MG63 (cell line): Measurements from ENCODE around the gene MYOCD. TPM values are rescaled to one million over a fixed set of nuclear protein-coding genes. Genes with fewer than 3 reads are reported as not detected.

Source experiments
- DNase-seq: peaks from one replicate; pipeline ENCODE4 v3.0.0-alpha.2; 2020
- H3K27me3 ChIP-seq: fragments of 250-450 bp; sonication (Bioruptor Pico); 2 replicates; pipeline ENCODE4 v1.5.1; 2020; ENCODE audit warnings: mild to moderate bottlenecking, moderate library complexity
- H3K36me3 ChIP-seq: fragments of 250-450 bp; sonication (Bioruptor Pico); 2 replicates; pipeline ENCODE4 v1.5.1; 2020; ENCODE audit warnings: mild to moderate bottlenecking, moderate library complexity
- H3K4me3 ChIP-seq: fragments of 250-450 bp; sonication (Bioruptor Pico); 2 replicates; pipeline ENCODE4 v1.5.1; 2020; ENCODE audit warnings: mild to moderate bottlenecking, moderate library complexity
- H3K9me3 ChIP-seq: fragments of 250-450 bp; sonication (Bioruptor Pico); 2 replicates; pipeline ENCODE4 v1.5.1; 2020; ENCODE audit warnings: mild to moderate bottlenecking, moderate library complexity
- total RNA-seq: library from RNA; depleted of rRNA; stranded (reverse); fragments of >200 nt; shearing (Covaris generic); gene quantifications from 2 replicates; pipeline ENCODE4 v1.2.3, GENCODE V29; 2014; ENCODE audit warnings: low replicate concordance

MYOCD gene
- total RNA-seq, 1 experiment from 2014 or later = not detected

GRCh38 chr17:12727076-12727760 lies 61.5 kb downstream of the MYOCD start:
- DNase-seq = peak; percentile 50
- Histone ChIP-seq H3K27me3 (no peaks in the 10 kb centered on the region), H3K4me3 (no peak overlapping the region), H3K36me3 (no peaks in the 10 kb centered on the region), H3K9me3 (no peaks in the 10 kb centered on the region)

GRCh38 chr17:12727881-12728280 lies 62.2 kb downstream of the MYOCD start:
- Histone ChIP-seq H3K4me3 (no peak overlapping the region), H3K36me3 (no peaks in the 10 kb centered on the region), H3K27me3 (no peaks in the 10 kb centered on the region), H3K9me3 (no peaks in the 10 kb centered on the region)
- DNase-seq = no peak

DNA sequence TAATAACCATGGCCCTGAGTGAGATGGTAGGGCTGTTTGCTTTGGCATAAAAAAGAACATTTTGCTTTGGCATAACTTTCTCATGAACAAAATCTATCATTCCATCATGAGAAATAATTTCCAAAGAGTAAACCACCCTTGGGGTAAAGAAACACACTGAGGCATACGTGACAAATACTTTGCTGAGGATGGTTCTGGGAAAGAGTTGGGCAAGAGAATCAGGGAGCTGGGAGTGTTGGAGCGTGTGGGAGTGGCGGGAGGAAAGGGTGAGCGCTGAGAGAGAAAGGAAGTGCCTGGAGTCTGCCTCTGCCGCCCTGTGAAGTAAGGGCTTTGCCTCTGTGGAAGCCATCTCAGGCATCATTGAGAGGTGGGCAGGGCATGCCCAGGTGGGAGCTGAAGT lies 63.4 kb downstream of the MYOCD start:
- DNase-seq = peak; percentile 22

GRCh38 chr17:12730421-12730820 lies 64.7 kb downstream of the MYOCD start:
- no peak for DNase-seq

More for the DNA sequence above, 63.4 kb downstream of the MYOCD start:
- no peak overlapping the region for H3K4me3 ChIP-seq
- H3K36me3 ChIP-seq = no peaks in the 10 kb centered on the region
- no peaks in the 10 kb centered on the region for H3K27me3 ChIP-seq
- no peaks in the 10 kb centered on the region for H3K9me3 ChIP-seq

GRCh38 chr17:12730931-12731521 lies 65.3 kb downstream of the MYOCD start:
- no peaks in the 10 kb centered on the region for H3K9me3 ChIP-seq
- H3K36me3 ChIP-seq = no peaks in the 10 kb centered on the region
- no peak overlapping the region for H3K4me3 ChIP-seq
- peak; percentile 88 for DNase-seq
- H3K27me3 ChIP-seq = no peaks in the 10 kb centered on the region

More at GRCh38 chr17:12730421-12730820, 64.7 kb downstream of the MYOCD start:
- Histone ChIP-seq H3K27me3 (no peaks in the 10 kb centered on the region), H3K4me3 (no peak overlapping the region), H3K9me3 (no peaks in the 10 kb centered on the region), H3K36me3 (no peaks in the 10 kb centered on the region)

- Histone ChIP-seq H3K4me3 (no peak overlapping the region), H3K27me3 (no peaks in the 10 kb centered on the region), H3K36me3 (no peaks in the 10 kb centered on the region), H3K9me3 (no peaks in the 10 kb centered on the region)
- no peak for DNase-seq
Measured at GRCh38 chr17:12731839-12732238, 66.1 kb downstream of the MYOCD start.

GRCh38 chr17:12732366-12732765 lies 66.7 kb downstream of the MYOCD start:
- no peaks in the 10 kb centered on the region for H3K9me3 ChIP-seq
- H3K27me3 ChIP-seq = no peaks in the 10 kb centered on the region
- DNase-seq = no peak
- no peaks in the 10 kb centered on the region for H3K36me3 ChIP-seq
- no peak overlapping the region for H3K4me3 ChIP-seq

DNA sequence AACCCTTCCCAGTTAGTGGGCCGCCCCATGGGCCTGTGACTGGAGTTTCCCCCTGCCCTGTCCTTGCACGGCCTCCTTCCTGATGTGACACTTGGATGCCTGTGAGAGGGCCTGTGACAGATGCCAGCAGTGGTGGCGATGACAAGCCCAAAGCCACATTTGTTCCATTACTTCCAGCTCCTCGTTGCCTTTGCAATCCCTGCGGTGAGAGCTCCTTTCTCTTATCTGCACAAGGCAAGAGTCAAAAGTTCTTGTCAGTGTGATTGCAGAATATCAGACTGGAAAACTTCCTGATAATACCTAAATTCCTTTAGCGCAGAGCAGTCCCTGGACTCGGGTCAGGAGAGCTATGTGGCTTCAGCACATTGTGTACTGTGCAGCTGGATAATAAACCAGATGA lies 69.2 kb downstream of the MYOCD start:
- H3K9me3 ChIP-seq = no peaks in the 10 kb centered on the region
- no peaks in the 10 kb centered on the region for H3K36me3 ChIP-seq
- H3K27me3 ChIP-seq = no peaks in the 10 kb centered on the region
- no peak for DNase-seq
- no peak overlapping the region for H3K4me3 ChIP-seq

DNA sequence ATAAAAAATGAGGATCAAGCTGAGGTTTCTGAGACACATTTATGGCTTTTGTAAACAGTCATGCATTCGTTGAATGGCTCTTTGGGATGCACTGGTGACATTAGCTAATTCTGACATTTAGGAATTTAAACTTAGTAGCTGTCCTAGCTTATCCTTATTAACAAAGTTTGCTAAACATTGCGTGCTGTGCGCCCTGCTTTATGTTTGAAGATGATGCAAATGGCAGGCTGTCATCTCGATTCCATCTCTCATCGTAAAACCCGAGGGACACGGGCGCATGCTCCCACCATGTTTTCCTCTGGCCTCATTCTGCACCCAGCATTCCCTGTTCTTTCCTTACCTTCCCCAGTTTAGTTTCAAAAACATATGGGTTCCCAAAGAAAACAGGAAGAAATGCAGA lies 69.8 kb downstream of the MYOCD start:
- Histone ChIP-seq H3K36me3 (no peaks in the 10 kb centered on the region), H3K27me3 (no peaks in the 10 kb centered on the region), H3K9me3 (no peaks in the 10 kb centered on the region), H3K4me3 (no peak overlapping the region)
- no peak for DNase-seq

- Histone ChIP-seq H3K27me3 (no peaks in the 10 kb centered on the region), H3K9me3 (no peaks in the 10 kb centered on the region), H3K4me3 (no peak overlapping the region), H3K36me3 (no peaks in the 10 kb centered on the region)
- no peak for DNase-seq
Measured at GRCh38 chr17:12736526-12736925, 70.8 kb downstream of the MYOCD start.

DNA sequence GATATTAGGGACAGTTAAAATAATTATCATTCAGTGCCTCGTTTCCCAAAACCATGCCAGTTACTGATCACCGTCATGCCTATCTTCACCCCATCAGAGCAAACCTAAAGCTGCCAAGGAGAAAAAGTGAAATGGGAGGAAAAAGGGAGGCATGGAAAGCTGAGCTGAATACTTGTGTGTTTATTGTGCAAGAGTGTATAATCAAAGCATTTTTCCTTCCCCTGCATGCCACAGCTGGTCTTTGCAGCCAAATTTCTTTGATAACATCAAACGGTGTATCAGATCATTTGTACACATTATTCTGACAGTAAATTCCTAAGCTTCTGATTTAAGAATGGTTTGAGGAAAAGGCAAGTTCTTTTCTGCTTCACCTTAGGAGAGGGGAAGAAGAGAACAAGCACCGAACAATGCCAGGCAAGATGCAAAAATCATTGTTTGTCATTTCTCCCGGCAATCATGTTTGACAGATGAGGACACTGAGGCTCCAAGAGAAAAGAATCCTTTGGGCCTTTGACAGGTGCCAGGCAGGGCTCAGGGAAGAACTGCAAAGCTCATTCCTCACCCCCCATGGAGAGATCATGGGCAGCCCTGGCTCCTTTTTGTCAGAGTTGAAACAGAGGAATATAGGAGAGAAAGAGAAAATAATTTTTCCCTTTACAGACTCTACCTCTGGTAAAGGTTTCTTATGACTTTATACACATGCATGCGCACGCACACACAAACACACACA lies 72.2 kb downstream of the MYOCD start:
- no peak overlapping the region for H3K4me3 ChIP-seq
- DNase-seq = no peak
- H3K36me3 ChIP-seq = no peaks in the 10 kb centered on the region
- H3K27me3 ChIP-seq = no peaks in the 10 kb centered on the region
- H3K9me3 ChIP-seq = no peaks in the 10 kb centered on the region

DNA sequence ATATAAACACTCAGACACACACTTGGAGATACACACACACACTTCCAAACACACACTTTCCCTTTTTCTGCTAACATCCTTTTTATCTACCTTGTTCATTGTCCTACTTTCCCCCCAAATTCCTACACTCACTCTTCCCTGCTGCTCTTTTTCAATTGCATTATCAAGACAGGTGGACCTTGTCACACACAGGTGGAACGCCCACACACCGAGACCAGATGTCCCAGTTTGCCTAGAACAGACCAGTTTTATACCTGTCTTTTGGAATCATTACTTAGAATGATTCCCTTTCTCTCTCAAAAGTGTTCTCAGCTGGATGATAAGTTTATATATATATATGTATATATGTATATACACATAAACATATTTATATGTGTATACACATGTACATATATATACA lies 72.9 kb downstream of the MYOCD start:
- H3K4me3 ChIP-seq = no peak overlapping the region
- no peak for DNase-seq
- no peaks in the 10 kb centered on the region for H3K9me3 ChIP-seq
- no peaks in the 10 kb centered on the region for H3K27me3 ChIP-seq
- H3K36me3 ChIP-seq = no peaks in the 10 kb centered on the region

DNA sequence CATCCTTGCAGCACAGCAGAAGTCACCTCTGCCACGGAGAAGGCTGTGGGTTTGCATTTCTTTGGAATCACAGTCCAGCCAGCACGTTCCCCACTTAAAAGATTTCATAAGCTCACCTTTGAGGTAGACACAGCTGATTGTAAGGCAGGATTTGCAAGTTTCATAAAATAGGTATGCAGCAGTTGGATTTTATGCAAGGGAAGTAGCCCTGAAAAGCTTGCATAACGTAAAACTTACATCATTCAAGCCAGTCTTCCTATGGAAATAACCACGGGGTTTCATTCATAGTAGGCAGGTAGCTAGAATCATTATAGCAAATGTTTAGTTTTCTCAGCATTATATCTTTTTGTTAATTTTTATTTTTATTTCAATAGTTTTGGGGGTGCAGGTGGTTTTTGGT lies 73.8 kb downstream of the MYOCD start:
- no peak overlapping the region for H3K4me3 ChIP-seq
- DNase-seq = no peak
- no peaks in the 10 kb centered on the region for H3K27me3 ChIP-seq
- no peaks in the 10 kb centered on the region for H3K36me3 ChIP-seq
- H3K9me3 ChIP-seq = no peaks in the 10 kb centered on the region

DNA sequence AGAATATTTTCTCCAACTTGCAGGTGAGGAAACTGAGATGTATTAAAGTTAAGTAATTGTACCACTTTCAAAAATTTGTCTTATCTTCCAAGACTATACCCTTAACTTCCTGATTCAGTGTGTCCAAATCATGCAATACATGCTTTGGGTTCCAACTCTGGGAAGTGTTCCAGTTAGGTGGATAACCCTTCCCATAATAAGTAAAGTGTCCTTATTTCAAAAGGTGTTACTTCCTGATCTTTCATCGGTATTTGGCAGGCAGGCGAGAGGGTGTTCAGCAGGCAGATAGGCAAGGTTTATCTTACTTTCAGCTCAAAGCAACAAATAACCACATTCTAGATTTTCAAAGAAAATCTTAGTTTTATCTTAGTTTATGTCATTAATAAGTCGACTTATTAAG lies 77.4 kb downstream of the MYOCD start:
- H3K27me3 ChIP-seq = no peaks in the 10 kb centered on the region
- DNase-seq = no peak
- no peaks in the 10 kb centered on the region for H3K9me3 ChIP-seq
- no peaks in the 10 kb centered on the region for H3K36me3 ChIP-seq
- no peak overlapping the region for H3K4me3 ChIP-seq

DNA sequence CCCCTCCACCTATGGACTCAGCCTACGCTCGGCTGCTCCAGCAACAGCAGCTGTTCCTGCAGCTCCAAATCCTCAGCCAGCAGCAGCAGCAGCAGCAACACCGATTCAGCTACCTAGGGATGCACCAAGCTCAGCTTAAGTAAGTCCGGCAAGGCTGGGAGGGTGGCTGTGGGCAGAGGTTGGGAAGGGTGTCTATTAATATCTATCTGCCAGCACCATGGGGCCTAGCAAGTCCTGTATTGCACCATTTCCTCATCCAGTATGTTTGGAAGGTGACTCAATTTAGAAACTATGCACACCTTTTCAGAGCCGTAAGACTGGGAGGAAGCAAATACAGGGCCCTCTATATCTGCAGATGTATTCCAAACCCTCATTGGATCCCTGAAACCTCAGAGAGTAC lies 78.6 kb downstream of the MYOCD start:
- no peaks in the 10 kb centered on the region for H3K9me3 ChIP-seq
- no peak for DNase-seq
- no peak overlapping the region for H3K4me3 ChIP-seq
- H3K36me3 ChIP-seq = no peaks in the 10 kb centered on the region
- no peaks in the 10 kb centered on the region for H3K27me3 ChIP-seq

- DNase-seq = no peak
- H3K36me3 ChIP-seq = no peaks in the 10 kb centered on the region
- H3K9me3 ChIP-seq = no peaks in the 10 kb centered on the region
- no peak overlapping the region for H3K4me3 ChIP-seq
- H3K27me3 ChIP-seq = no peaks in the 10 kb centered on the region
Measured at GRCh38 chr17:12744786-12745185, 79.1 kb downstream of the MYOCD start.

DNA sequence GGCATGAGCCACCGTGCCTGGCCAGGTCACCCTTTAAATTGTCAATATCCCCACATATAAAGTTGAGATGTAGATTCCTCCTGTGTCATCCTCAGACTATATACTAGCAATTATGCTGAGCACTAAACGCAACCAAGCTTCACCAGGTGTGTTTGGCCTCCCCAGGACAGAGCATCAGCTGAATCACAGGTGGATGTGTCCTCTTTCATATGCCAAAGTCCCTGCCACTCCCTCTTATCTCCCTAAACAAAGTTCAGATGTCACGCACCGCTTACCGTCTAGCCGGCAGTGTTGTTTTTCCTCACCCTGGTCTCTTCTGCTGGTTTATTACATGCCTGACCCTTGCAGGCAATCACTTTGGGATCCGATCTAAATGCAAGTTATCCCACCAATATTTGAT lies 79.8 kb downstream of the MYOCD start:
- no peak for DNase-seq
- Histone ChIP-seq H3K36me3 (no peaks in the 10 kb centered on the region), H3K27me3 (no peaks in the 10 kb centered on the region), H3K9me3 (no peaks in the 10 kb centered on the region), H3K4me3 (no peak overlapping the region)

DNA sequence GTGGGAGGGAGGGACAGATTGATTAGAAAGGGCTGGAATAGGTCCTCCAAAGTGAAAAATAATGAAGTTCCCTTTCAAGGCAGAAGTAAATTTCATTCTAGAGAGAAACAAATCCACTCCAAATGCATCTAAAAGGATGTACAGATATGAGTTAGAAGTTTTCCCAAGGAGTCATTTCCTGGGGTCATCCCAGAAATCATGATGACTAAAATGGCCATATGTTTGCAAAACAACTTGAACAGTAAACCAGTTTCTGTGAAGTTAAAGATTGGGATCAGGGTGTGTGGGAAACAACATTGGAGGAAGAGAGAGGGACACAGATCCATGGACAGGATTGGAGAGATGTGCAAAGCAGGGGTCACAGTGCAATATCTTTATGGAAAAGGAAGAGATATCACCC lies 91.1 kb downstream of the MYOCD start:
- Histone ChIP-seq H3K36me3 (no peaks in the 10 kb centered on the region), H3K27me3 (no peaks in the 10 kb centered on the region), H3K9me3 (no peaks in the 10 kb centered on the region), H3K4me3 (no peak overlapping the region)
- no peak for DNase-seq
